GM12878 (cell line): Measurements from ENCODE around the gene USP9X. TPM values are rescaled to one million over a fixed set of nuclear protein-coding genes. Genes with fewer than 3 reads are reported as not detected.

Experiments
- ATAC-seq: fragments of 200-7000 bp; cut with Tn5 transposase; 3 replicates; pipeline ENCODE4 v1.9.1; 2020; ENCODE audit warnings: mild to moderate bottlenecking, moderate library complexity
- BruUV-seq: library from RNA; stranded (reverse); fragments of 400-500 nt; replicated peaks from 2 replicates; lab custom pipeline; 2021; lab: Mats Ljungman, UMichigan
- CTCF ChIA-PET: fragments of 300-600 bp; sonication (Branson Sonifier 250); formaldehyde crosslinking; extraction: SDS; loops from one replicate; lab custom pipeline; 2021; ENCODE audit warnings: inconsistent platforms; lab: Yijun Ruan, JAX
- POLR2A ChIA-PET: fragments of 350-600 bp; formaldehyde crosslinking; extraction: SDS; loops from one replicate; lab custom pipeline; 2021; ENCODE audit warnings: inconsistent platforms; lab: Charles Lee
- RAD21 ChIA-PET: fragments of 300-600 bp; sonication (Branson Sonifier 250); formaldehyde crosslinking; loops from one replicate; lab custom pipeline; 2023; ENCODE audit warnings: antibody characterized with exemption; ENCODE audit not compliant: unreplicated experiment; lab: Charles Lee
- SMC1A ChIA-PET: fragments of 300-600 bp; sonication (Branson Sonifier 250); formaldehyde crosslinking; loops from one replicate; lab custom pipeline; 2023; ENCODE audit not compliant: unreplicated experiment, uncharacterized antibody; lab: Charles Lee
- DNase-seq: peaks from one replicate; pipeline ENCODE4 v3.0.0-alpha.2; 2011; ENCODE audit warnings: low read depth, low spot score
- FAIRE-seq: peaks from 3 replicates; lab custom pipeline; 2011; peaks lifted over from hg19 to GRCh38; lab: Jason Lieb, UNC
- H2AFZ ChIP-seq: 2 replicates; pipeline ENCODE4 v1.6.0; 2011; ENCODE audit warnings: low read depth, low read length, control low read depth; ENCODE audit not compliant: control insufficient read depth
- H3K27ac ChIP-seq: 2 replicates; pipeline ENCODE4 v1.5.1; 2011; ENCODE audit warnings: control low read depth; ENCODE audit not compliant: control insufficient read depth, insufficient read depth
- H3K27me3 ChIP-seq, 2 experiments: replicated peaks in 1 of 2; 2 replicates each; pipeline versions ENCODE4 v1.6.0 to v1.6.1; 2011; ENCODE audit warnings: low read length in 1 of 2; ENCODE audit not compliant: control insufficient read depth in 2 of 2, insufficient read depth in 2 of 2
- H3K36me3 ChIP-seq, 2 experiments: 2 replicates each; pipeline ENCODE4 v1.5.1; 2011; ENCODE audit warnings: low read length in 1 of 2; ENCODE audit not compliant: control insufficient read depth in 2 of 2, insufficient read depth in 2 of 2
- H3K4me1 ChIP-seq: 2 replicates; pipeline ENCODE4 v1.6.1; 2011; ENCODE audit warnings: mild to moderate bottlenecking, low read length, moderate library complexity, mixed read lengths; ENCODE audit not compliant: control insufficient read depth, insufficient read depth
- H3K4me2 ChIP-seq: 2 replicates; pipeline ENCODE4 v1.6.0; 2011; ENCODE audit warnings: control low read depth; ENCODE audit not compliant: control insufficient read depth, insufficient read depth
- H3K4me3 ChIP-seq: fragments of 200-600 bp; sonication (generic); 2 replicates; pipeline ENCODE4 v1.5.1; 2016
- H3K79me2 ChIP-seq: 2 replicates; pipeline ENCODE4 v1.6.0; 2011; ENCODE audit warnings: low read length; ENCODE audit not compliant: control insufficient read depth, insufficient read depth
- H3K9ac ChIP-seq: 2 replicates; pipeline ENCODE4 v1.8.0; 2011; ENCODE audit warnings: low read length, control low read depth, mixed read lengths; ENCODE audit not compliant: control insufficient read depth, insufficient read depth
- H3K9me3 ChIP-seq: replicated peaks from 3 replicates; pipeline ENCODE4 v1.5.1; 2011; ENCODE audit warnings: mild to moderate bottlenecking, low read length; ENCODE audit not compliant: control insufficient read depth, insufficient read depth
- H4K20me1 ChIP-seq: 2 replicates; pipeline ENCODE4 v1.6.0; 2011; ENCODE audit not compliant: control insufficient read depth, insufficient read depth
- BACH1 ChIP-seq: fragments of 450-650 bp; IDR thresholded peaks from 2 replicates; pipeline ENCODE4 v1.6.1; 2017; ENCODE audit warnings: mild to moderate bottlenecking, borderline replicate concordance
- BHLHE40 ChIP-seq, 2 experiments: fragments of 450-650 bp in 1 of 2; IDR thresholded peaks; 2 replicates each; pipeline ENCODE4 v1.6.1; 2011 to 2017; ENCODE audit warnings: low read depth in 2 of 2, borderline replicate concordance in 1 of 2, improper control_type of control experiment in 1 of 2, low read length in 1 of 2, mild to moderate bottlenecking in 1 of 2
- CREB1 ChIP-seq: IDR thresholded peaks from 2 replicates; pipeline ENCODE4 v1.6.1; 2012; ENCODE audit warnings: low read depth, mild to moderate bottlenecking, inconsistent platforms
- CREM ChIP-seq: IDR thresholded peaks from 2 replicates; pipeline ENCODE4 v1.6.1; 2014; ENCODE audit warnings: antibody characterized with exemption, low read depth
- DPF2 ChIP-seq: fragments of 450-650 bp; IDR thresholded peaks from 2 replicates; pipeline ENCODE4 v1.6.1; 2017; ENCODE audit warnings: mild to moderate bottlenecking
- EZH2 ChIP-seq: IDR thresholded peaks from 2 replicates; pipeline ENCODE4 v1.6.1; 2012; ENCODE audit warnings: low read depth, mild to moderate bottlenecking, control low read depth, inconsistent platforms, low read length, borderline replicate concordance; ENCODE audit not compliant: control insufficient read depth
- GATAD2B ChIP-seq: fragments of 450-650 bp; conservative IDR thresholded peaks from 2 replicates; pipeline ENCODE4 v1.6.1; 2017; ENCODE audit warnings: low read depth, mild to moderate bottlenecking, moderate library complexity
- LARP7 ChIP-seq: fragments of 450-650 bp; IDR thresholded peaks from 2 replicates; pipeline ENCODE4 v1.6.1; 2017; ENCODE audit warnings: mild to moderate bottlenecking
- MLLT1 ChIP-seq: fragments of 450-650 bp; IDR thresholded peaks from 2 replicates; pipeline ENCODE4 v1.6.1; 2016; ENCODE audit warnings: mild to moderate bottlenecking
- MTA3 ChIP-seq: IDR thresholded peaks from 2 replicates; pipeline ENCODE4 v1.6.1; 2012; ENCODE audit warnings: low read length, inconsistent platforms, borderline replicate concordance
- NBN ChIP-seq: fragments of 450-650 bp; IDR thresholded peaks from 2 replicates; pipeline ENCODE4 v1.6.1; 2016
- PKNOX1 ChIP-seq: fragments of 450-650 bp; IDR thresholded peaks from 2 replicates; pipeline ENCODE4 v1.6.1; 2016; ENCODE audit warnings: mild to moderate bottlenecking
- SMARCA5 ChIP-seq: fragments of 450-650 bp; IDR thresholded peaks from 2 replicates; pipeline ENCODE4 v1.6.1; 2017; ENCODE audit warnings: mild to moderate bottlenecking
- SUZ12 ChIP-seq: fragments of 200-600 bp; sonication (generic); IDR thresholded peaks from one replicate; pipeline ENCODE4 v1.6.1; 2018; ENCODE audit warnings: antibody characterized with exemption, mild to moderate bottlenecking; ENCODE audit not compliant: unreplicated experiment
- TCF12 ChIP-seq: IDR thresholded peaks from 2 replicates; pipeline ENCODE4 v1.6.1; 2011; ENCODE audit warnings: low read depth, mild to moderate bottlenecking, low read length
- USF2 ChIP-seq: IDR thresholded peaks from 2 replicates; pipeline ENCODE4 v1.6.1; 2011; ENCODE audit warnings: low read depth, low read length, improper control_type of control experiment, borderline replicate concordance
- YY1 ChIP-seq: IDR thresholded peaks from 2 replicates; pipeline ENCODE4 v1.6.1; 2011; ENCODE audit warnings: low read depth, mild to moderate bottlenecking, low read length
- WGBS: methylation state at CpG from one replicate; pipeline ENCODE4 v1.1.6; 2016; ENCODE audit warnings: low lambda C conversion rate; ENCODE audit not compliant: insufficient replicate concordance, insufficient coverage; ENCODE audit errors: missing lambda C conversion rate; 5-methylcytosine and 5-hydroxymethylcytosine counted together
- in situ Hi-C: fragments of 300-500 bp; cut with MboI; formaldehyde crosslinking; loops from 9 replicates; pipeline ENCODE4 v1.14.3; 2018; ENCODE audit warnings: mixed read lengths
- intact Hi-C: fragments of 100-400 bp; cut with micrococcal nuclease; formaldehyde crosslinking; loops from one replicate; pipeline ENCODE4 v1.14.2; 2022; ENCODE audit not compliant: unreplicated experiment
- polyA plus RNA-seq, 11 experiments: library from polyadenylated mRNA; depleted of rRNA in 4 of 11; unstranded in 6 of 11; stranded (reverse) in 5 of 11; fragments of >200 nt; fragmentation: Nextera tagmentation in 4 of 11; fragmentation: Illumina TruSeq in 1 of 11; extraction: Ambion mirVana in 4 of 11; extraction: Trizol in 1 of 11; gene quantifications; 1 replicate in 1 of 11; 2 replicates in 10 of 11; pipeline versions ENCODE4 v1.2.1 to v1.2.3, GENCODE V29; 2011 to 2016; ENCODE audit warnings: inconsistent platforms in 2 of 11, missing spikeins in 2 of 11, low read depth in 1 of 11
- total RNA-seq, 4 experiments: library from RNA; depleted of rRNA in 3 of 4; stranded (reverse); fragments of >200 nt in 3 of 4; fragmentation: Illumina TruSeq in 1 of 4; extraction: Trizol in 1 of 4; gene quantifications; 2 replicates each; pipeline versions ENCODE4 v1.2.1 to v1.2.3, GENCODE V29; 2013 to 2021

Gene USP9X
- total and polyA plus RNA-seq, 10 of the 15 experiments (the other 5 are each of a cell fraction or from before 2014, with no cell fraction given): 9.3 to 61.6 (median 31.7) TPM

- TF ChIP-seq PKNOX1 (0 out of 2 replicates have a peak, but pooled peaks have one; percentile 9), SUZ12 (no peak)
- TF ChIP-seq, all 136 proteins: peak for 10
Observed at GRCh38 chrX:41085512-41085877, 250 bp downstream of the USP9X start (continued).

GRCh38 chrX:41085878-41086626 is 807 bp downstream of the USP9X start:
- Histone ChIP-seq H3K4me3 (peak overlapping the region; percentile 93), H3K4me1 (no peaks in the 10 kb centered on the region), H4K20me1 (no peaks in the 10 kb centered on the region), H3K79me2 (peaks cover 57% of the 10 kb centered on the region), H3K4me2 (peak overlapping the region; percentile 57), H2AFZ (peak overlapping the region; percentile 13), H3K9ac (peak overlapping the region; percentile 81), H3K9me3 (no peaks in the 10 kb centered on the region), H3K27me3 (no peaks in the 10 kb centered on the region), H3K27ac (peak overlapping the region; percentile 97), H3K36me3 (no peaks in the 10 kb centered on the region)
- ATAC-seq (peak; percentile 38), DNase-seq (no peak), FAIRE-seq (peak; percentile 13)
- CTCF ChIA-PET: interaction anchor here (1.5 to 4.4 kb wide), 3 partner anchors 30 to 208 kb away, joined by 3 to 23 read pairs (median 11); no protein-coding TSS in a partner anchor
- RAD21 ChIA-PET: interaction anchor here (0.6 to 7.6 kb wide), 6 partner anchors 27 to 252 kb away, joined by 3 to 78 read pairs (median 8); no protein-coding TSS in a partner anchor
- no TSS peak for BruUV-seq
- POLR2A ChIA-PET: interaction anchor here (0.6 to 3.0 kb wide), 8 partner anchors 10 to 351 kb away, joined by 3 to 16 read pairs (median 4); partner anchors contain the start of gene MED14
- intact Hi-C loops (loop anchor here (2.0 to 5.0 kb wide), 3 partner anchors 29 to 351 kb away; partner anchors contain the start of genes DDX3X and MED14), in situ Hi-C loops (no loop called here)
- SMC1A ChIA-PET: interaction anchor here (0.6 to 7.9 kb wide), 8 partner anchors 22 to 435 kb away, joined by 3 to 52 read pairs (median 6); no protein-coding TSS in a partner anchor
- 1% methylated on average over 53 of the region's 71 CpGs for WGBS
- TF ChIP-seq SMARCA5 (peak; percentile 49), BHLHE40 (IDR thresholded peaks at IDR 0.05; ENCODE audit: borderline replicate concordance in 1 of 2, low read depth in 2 of 2, low read length in 1 of 2) (0 out of 4 replicates have a peak, but pooled peaks of 1 of the 2 experiments have one; percentile 33), MLLT1 (peak; percentile 33; the same call in 1 of the 2 replicates), NBN (0 out of 2 replicates have a peak, but pooled peaks have one; percentile 16), DPF2 (peak; percentile 35; the same call in 1 of the 2 replicates), CREB1 (0 out of 2 replicates have a peak, but pooled peaks have one; percentile 3), USF2 (no peak), BACH1 (0 out of 2 replicates have a peak, but pooled peaks have one; percentile 67), YY1 (peak; percentile 91), EZH2 (no peak), CREM (0 out of 2 replicates have a peak, but pooled peaks have one; percentile 4), LARP7 (peak; percentile 44), TCF12 (peak; percentile 89), GATAD2B (0 out of 2 replicates have a peak, but pooled peaks have one; percentile 34), MTA3 (no peak)
